H1 (cell line): ENCODE results near the gene GUCY1A1. TPM values are rescaled to one million over a fixed set of nuclear protein-coding genes. Genes with fewer than 3 reads are reported as not detected.

Source experiments
- CTCF ChIA-PET: fragments of 300-600 bp; sonication (Branson Sonifier 250); formaldehyde crosslinking; loops from one replicate; lab custom pipeline; 2021; ENCODE audit not compliant: partially characterized antibody; lab: Charles Lee
- POLR2A ChIA-PET: fragments of 300-600 bp; sonication (Branson Sonifier 250); formaldehyde crosslinking; loops from one replicate; lab custom pipeline; 2021; ENCODE audit warnings: inconsistent platforms; ENCODE audit not compliant: partially characterized antibody; lab: Charles Lee
- DNase-seq, 2 experiments: peaks; one replicate each; pipeline versions ENCODE4 v3.0.0 to v3.0.0-alpha.2; 2010 to 2022; ENCODE audit warnings: low spot score in 2 of 2, low read depth in 1 of 2, mixed read lengths in 1 of 2
- FAIRE-seq: peaks from 2 replicates; lab custom pipeline; 2011; peaks lifted over from hg19 to GRCh38; lab: Jason Lieb, UNC
- H2AFZ ChIP-seq: 2 replicates; pipeline ENCODE4 v1.8.1; 2012; ENCODE audit warnings: low read length, inconsistent platforms
- H2AK5ac ChIP-seq: 2 replicates; pipeline ENCODE4 v1.6.1; 2013; ENCODE audit warnings: low read depth, low read length
- H2BK120ac ChIP-seq: replicated peaks from 2 replicates; pipeline ENCODE3; 2013; ENCODE audit warnings: low read depth, low read length, inconsistent platforms
- H2BK12ac ChIP-seq: 2 replicates; pipeline ENCODE4 v1.6.1; 2013; ENCODE audit warnings: low read depth, low read length
- H2BK15ac ChIP-seq: 2 replicates; pipeline ENCODE4 v1.6.1; 2013; ENCODE audit warnings: low read length
- H2BK20ac ChIP-seq: 2 replicates; pipeline ENCODE4 v1.6.1; 2013; ENCODE audit warnings: low read length
- H2BK5ac ChIP-seq: 2 replicates; pipeline ENCODE4 v1.6.1; 2013; ENCODE audit warnings: low read depth, low read length
- H3K14ac ChIP-seq: 2 replicates; pipeline ENCODE4 v1.6.1; 2013; ENCODE audit warnings: inconsistent platforms; ENCODE audit not compliant: insufficient read length
- H3K18ac ChIP-seq: 2 replicates; pipeline ENCODE4 v1.6.1; 2013; ENCODE audit warnings: low read length; ENCODE audit errors: extremely low read depth
- H3K23ac ChIP-seq: 2 replicates; pipeline ENCODE4 v1.6.1; 2013; ENCODE audit warnings: inconsistent platforms; ENCODE audit not compliant: insufficient read length
- H3K23me2 ChIP-seq: 2 replicates; pipeline ENCODE4 v1.6.1; 2013; ENCODE audit warnings: low read depth, low read length
- H3K27ac ChIP-seq: 2 replicates; pipeline ENCODE4 v1.6.1; 2011; ENCODE audit warnings: low read depth, low read length, inconsistent platforms
- H3K27me3 ChIP-seq, 4 experiments: replicated peaks in 1 of 4; 1 replicate in 1 of 4; 2 replicates in 3 of 4; pipeline versions ENCODE4 v1.6.1 to v1.8.1; 2011 to 2013; ENCODE audit warnings: low read length in 3 of 4, mild to moderate bottlenecking in 3 of 4, inconsistent platforms in 2 of 4, mixed read lengths in 2 of 4, moderate library complexity in 1 of 4; ENCODE audit not compliant: control insufficient read depth in 3 of 4, insufficient read depth in 3 of 4; ENCODE audit errors: extremely low read depth in 1 of 4
- H3K36me3 ChIP-seq, 4 experiments: 2 replicates each; pipeline versions ENCODE4 v1.6.1 to v1.8.1; 2011 to 2013; ENCODE audit warnings: mild to moderate bottlenecking in 4 of 4, low read length in 3 of 4, moderate library complexity in 2 of 4, control low read depth in 1 of 4, inconsistent platforms in 1 of 4; ENCODE audit not compliant: insufficient read depth in 4 of 4, control insufficient read depth in 2 of 4
- H3K4ac ChIP-seq: replicated peaks from 2 replicates; pipeline ENCODE3; 2013; ENCODE audit warnings: low read length, low read depth, mixed read lengths, inconsistent platforms; ENCODE audit not compliant: insufficient read length
- H3K4me1 ChIP-seq, 4 experiments: replicated peaks in 1 of 4; 1 replicate in 1 of 4; 2 replicates in 3 of 4; pipeline versions ENCODE4 v1.6.1 to v1.8.1; 2011 to 2013; ENCODE audit warnings: low read length in 3 of 4, inconsistent platforms in 2 of 4, mixed read lengths in 1 of 4; ENCODE audit not compliant: insufficient read depth in 4 of 4, control insufficient read depth in 3 of 4
- H3K4me2 ChIP-seq, 2 experiments: 2 replicates each; pipeline versions ENCODE4 v1.6.1 to v1.8.1; 2011 to 2013; ENCODE audit warnings: low read depth in 2 of 2, low read length in 2 of 2, control low read depth in 1 of 2, inconsistent platforms in 1 of 2, mild to moderate bottlenecking in 1 of 2; ENCODE audit not compliant: insufficient read depth in 1 of 2
- H3K4me3 ChIP-seq, 4 experiments: fragments of 200-600, 300-600 bp in 1 of 4; sonication (generic), shearing (Covaris generic), sonication (Bioruptor Twin) in 1 of 4; 2 replicates each; pipeline versions ENCODE4 v1.5.1 to v1.8.1; 2011 to 2016; ENCODE audit warnings: low read length in 4 of 4, low read depth in 3 of 4, control low read depth in 2 of 4, inconsistent platforms in 2 of 4, mild to moderate bottlenecking in 2 of 4, mixed read lengths in 1 of 4, moderate library complexity in 1 of 4; ENCODE audit not compliant: insufficient read depth in 2 of 4; ENCODE audit errors: extremely low read depth in 1 of 4
- H3K56ac ChIP-seq: replicated peaks from 2 replicates; pipeline ENCODE3; 2013; ENCODE audit warnings: low read depth, mild to moderate bottlenecking, mixed read lengths, low read length, inconsistent platforms; ENCODE audit not compliant: insufficient read length
- H3K79me1 ChIP-seq: 2 replicates; pipeline ENCODE4 v1.6.1; 2013; ENCODE audit warnings: low read depth, low read length, control low read depth
- H3K79me2 ChIP-seq, 2 experiments: 2 replicates each; pipeline versions ENCODE4 v1.6.1 to v1.8.1; 2012 to 2013; ENCODE audit warnings: low read length in 2 of 2, mild to moderate bottlenecking in 2 of 2, inconsistent platforms in 1 of 2; ENCODE audit not compliant: insufficient read depth in 2 of 2, control insufficient read depth in 1 of 2
- H3K9ac ChIP-seq, 4 experiments: replicated peaks in 1 of 4; 1 replicate in 1 of 4; 2 replicates in 3 of 4; pipeline versions ENCODE4 v1.6.1 to v1.8.1; 2011 to 2013; ENCODE audit warnings: low read depth in 3 of 4, low read length in 3 of 4, control low read depth in 2 of 4, mild to moderate bottlenecking in 2 of 4, moderate library complexity in 2 of 4, inconsistent platforms in 1 of 4; ENCODE audit errors: extremely low read depth in 1 of 4
- H3K9me3 ChIP-seq, 2 experiments: 2 replicates each; pipeline versions ENCODE4 v1.6.1 to v1.8.1; 2012 to 2013; ENCODE audit warnings: mild to moderate bottlenecking in 2 of 2, moderate library complexity in 2 of 2, control low read depth in 1 of 2, inconsistent platforms in 1 of 2, low read depth in 1 of 2, low read length in 1 of 2, mixed read lengths in 1 of 2; ENCODE audit not compliant: insufficient read depth in 2 of 2
- H4K20me1 ChIP-seq, 2 experiments: replicated peaks in 1 of 2; 2 replicates each; pipeline versions ENCODE3 to v1.8.1; 2011 to 2013; ENCODE audit warnings: inconsistent platforms in 2 of 2, low read length in 2 of 2, mild to moderate bottlenecking in 1 of 2; ENCODE audit not compliant: insufficient read depth in 2 of 2, control insufficient read depth in 1 of 2
- H4K5ac ChIP-seq: 2 replicates; pipeline ENCODE4 v1.6.1; 2013; ENCODE audit warnings: low read length, low read depth, mixed read lengths, inconsistent platforms; ENCODE audit not compliant: insufficient read length
- H4K8ac ChIP-seq: 2 replicates; pipeline ENCODE4 v1.8.0; 2013; ENCODE audit warnings: mild to moderate bottlenecking, moderate library complexity, low read length, inconsistent platforms; ENCODE audit not compliant: insufficient read depth; ENCODE audit errors: extremely low read depth
- H4K91ac ChIP-seq: replicated peaks from 2 replicates; pipeline ENCODE3; 2013; ENCODE audit warnings: low read length, mixed read lengths, inconsistent platforms; ENCODE audit not compliant: insufficient read length
- E2F6 ChIP-seq: IDR thresholded peaks from 2 replicates; pipeline ENCODE4 v1.6.1; 2012; ENCODE audit warnings: inconsistent platforms
- WGBS, 2 experiments: shearing (Covaris generic) in 1 of 2; methylation state at CpG; one replicate each; pipeline versions ENCODE4 v1.1.6 to v1.1.7; 2013 to 2015; ENCODE audit warnings: low lambda C conversion rate in 2 of 2, mixed read lengths in 2 of 2, inconsistent platforms in 1 of 2, low coverage in 1 of 2, missing lambda C conversion rate in 1 of 2; ENCODE audit not compliant: insufficient replicate concordance in 2 of 2, insufficient coverage in 1 of 2, insufficient read length in 1 of 2; ENCODE audit errors: extremely low coverage in 1 of 2, missing lambda C conversion rate in 1 of 2; 5-methylcytosine and 5-hydroxymethylcytosine counted together
- polyA plus RNA-seq, 7 experiments: library from polyadenylated mRNA; depleted of rRNA in 3 of 7; stranded (reverse) in 5 of 7; unstranded in 2 of 7; fragments of >200 nt in 5 of 7; fragments of 200-250 nt in 2 of 7; gene quantifications; 1 replicate in 5 of 7; 2 replicates in 1 of 7; 4 replicates in 1 of 7; pipeline versions ENCODE4 v1.2.1 to v1.2.3, GENCODE V29; 2011 to 2013; ENCODE audit warnings: missing spikeins in 2 of 7, mixed read lengths in 2 of 7
- total RNA-seq: library from RNA; stranded (reverse); fragmentation: NEBNext Ultra II Directional; extraction: Animal tissue kit (Norgen Biotek cat#: 25700); gene quantifications from 2 replicates; pipeline ENCODE4 v1.2.1, GENCODE V29; 2021

The GUCY1A1 gene
- total and polyA plus RNA-seq, 2 of the 8 experiments (the other 6 are each of a cell fraction or from before 2014, with no cell fraction given), result not detected

- no peak overlapping the region for H2BK5ac ChIP-seq
- H3K4me2 ChIP-seq, result no peak overlapping the region
- no peak overlapping the region for H2BK20ac ChIP-seq
- no peak overlapping the region for H4K5ac ChIP-seq
- H3K18ac ChIP-seq, result no peak overlapping the region
- 90% methylated on average over 2 of the region's 2 CpGs; no CpG with 5 or more reads in 1 of the 2 experiments for WGBS, 2 experiments
- no peaks in the 10 kb centered on the region for H3K36me3 ChIP-seq
- H3K4me3 ChIP-seq, result no peak overlapping the region
- FAIRE-seq (no peak), DNase-seq (no peak)
- no peak overlapping the region for H3K4ac ChIP-seq
- no peaks in the 10 kb centered on the region for H3K79me1 ChIP-seq
- no peak for TF ChIP-seq E2F6
- no peak overlapping the region for H2AK5ac ChIP-seq
- H2AFZ ChIP-seq, result no peak overlapping the region
- H4K91ac ChIP-seq, result no peak overlapping the region
- no peak overlapping the region for H2BK120ac ChIP-seq
- H2BK15ac ChIP-seq, result no peak overlapping the region
- POLR2A ChIA-PET, result no interaction called here
- H4K20me1 ChIP-seq, result peaks cover 0 to 1% of the 10 kb centered on the region in 2 experiments
- H2BK12ac ChIP-seq, result no peak overlapping the region
- H3K27ac ChIP-seq, result no peak overlapping the region
- no peaks in the 10 kb centered on the region for H3K27me3 ChIP-seq
- no peak overlapping the region for H3K9ac ChIP-seq
- no peaks in the 10 kb centered on the region for H3K23me2 ChIP-seq
- H3K4me1 ChIP-seq, result no peaks in the 10 kb centered on the region
- CTCF ChIA-PET, result no interaction called here
- H3K56ac ChIP-seq, result no peak overlapping the region
- no peak overlapping the region for H3K14ac ChIP-seq
- H3K9me3 ChIP-seq, result no peaks in the 10 kb centered on the region
- H3K79me2 ChIP-seq, result no peaks in the 10 kb centered on the region
- H3K23ac ChIP-seq, result no peak overlapping the region
- H4K8ac ChIP-seq, result no peak overlapping the region
These were observed 11.4 kb downstream of the GUCY1A1 start for GRCh38 chr4:155678011-155678410.
